ENCODE data around the gene ENTPD8. TPM values are rescaled to one million over a fixed set of nuclear protein-coding genes. Genes with fewer than 3 reads are reported as not detected.

The ENTPD8 gene
- total RNA-seq, 1 experiment from 2014 or later, result not detected

- intact Hi-C loops (cut with micrococcal nuclease), result no loop called here
- no peak for DNase-seq (ENCODE audit: unreplicated experiment)
- Mint-ChIP-seq H3K9me3 (ENCODE audit: unreplicated experiment) (no peaks in the 10 kb centered on the region), H3K27ac (ENCODE audit: low read depth, unreplicated experiment) (no peak overlapping the region), H3K4me3 (ENCODE audit: unreplicated experiment) (no peak overlapping the region), H3K4me1 (ENCODE audit: insufficient read depth, unreplicated experiment) (no peaks in the 10 kb centered on the region), H3K36me3 (ENCODE audit: insufficient read depth, unreplicated experiment) (peaks cover 8% of the 10 kb centered on the region), H3K27me3 (ENCODE audit: insufficient read depth, unreplicated experiment) (no peaks in the 10 kb centered on the region)
- ChIA-PET CTCF (interaction anchor here (0.6 kb wide), 1 partner anchor 1640 kb away, joined by 3 read pairs; no protein-coding TSS in a partner anchor), POLR2A (interaction anchor here (3.3 to 3.9 kb wide), 2 partner anchors 9 kb away, joined by 12 to 14 read pairs; partner anchors contain the start of gene ENTPD8)
- no peak for TF ChIP-seq CTCF (IDR thresholded peaks at IDR 0.05; ENCODE audit: unreplicated experiment)
- BruUV-seq (replicated peaks), result no TSS peak
Observed at GRCh38 chr9:137433916-137434431, 7.2 kb downstream of the ENTPD8 start.

DNA sequence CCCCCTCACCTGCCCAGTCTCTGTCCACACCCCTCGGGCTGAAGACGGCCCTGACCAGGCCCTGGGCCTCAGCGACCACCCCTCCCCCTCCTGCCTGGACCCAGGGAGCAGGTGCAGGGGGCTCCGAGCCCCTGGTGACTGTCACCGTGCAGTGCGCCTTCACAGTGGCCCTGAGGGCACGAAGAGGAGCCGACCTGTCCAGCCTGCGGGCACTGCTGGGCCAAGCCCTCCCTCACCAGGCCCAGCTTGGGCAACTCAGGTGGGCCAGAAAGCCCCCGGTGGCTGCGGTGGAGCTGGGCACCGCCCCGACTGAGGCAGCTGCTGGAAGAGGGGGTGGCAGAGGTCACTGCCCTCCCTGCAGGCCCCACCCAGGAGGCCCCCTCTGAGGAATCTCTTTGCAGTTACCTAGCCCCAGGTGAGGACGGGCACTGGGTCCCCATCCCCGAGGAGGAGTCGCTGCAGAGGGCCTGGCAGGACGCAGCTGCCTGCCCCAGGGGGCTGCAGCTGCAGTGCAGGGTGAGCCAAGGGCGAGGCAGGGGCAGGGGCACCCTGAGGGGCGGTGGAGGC is 7.7 kb downstream of the ENTPD8 start:
- intact Hi-C loops (cut with micrococcal nuclease), result no loop called here
- H3K27me3 Mint-ChIP-seq (ENCODE audit: insufficient read depth, unreplicated experiment), result no peaks in the 10 kb centered on the region
- CTCF ChIA-PET, result interaction anchor here (0.6 kb wide), 2 partner anchors 12 to 1639 kb away, joined by 3 read pairs; no protein-coding TSS in a partner anchor
- H3K9me3 Mint-ChIP-seq (ENCODE audit: unreplicated experiment), result no peaks in the 10 kb centered on the region
- TF ChIP-seq CTCF (IDR thresholded peaks at IDR 0.05; ENCODE audit: unreplicated experiment), result no peak
- H3K4me3 Mint-ChIP-seq (ENCODE audit: unreplicated experiment), result no peak overlapping the region
- no peak overlapping the region for H3K27ac Mint-ChIP-seq (ENCODE audit: low read depth, unreplicated experiment)
- POLR2A ChIA-PET, result interaction anchor here (3.3 kb wide), 1 partner anchor 10 kb away, joined by 14 read pairs; the partner anchor contains the start of gene ENTPD8
- BruUV-seq (replicated peaks), result no TSS peak
- H3K36me3 Mint-ChIP-seq (ENCODE audit: insufficient read depth, unreplicated experiment), result peaks cover 8% of the 10 kb centered on the region
- DNase-seq (ENCODE audit: unreplicated experiment), result no peak
- H3K4me1 Mint-ChIP-seq (ENCODE audit: insufficient read depth, unreplicated experiment), result no peaks in the 10 kb centered on the region

DNA sequence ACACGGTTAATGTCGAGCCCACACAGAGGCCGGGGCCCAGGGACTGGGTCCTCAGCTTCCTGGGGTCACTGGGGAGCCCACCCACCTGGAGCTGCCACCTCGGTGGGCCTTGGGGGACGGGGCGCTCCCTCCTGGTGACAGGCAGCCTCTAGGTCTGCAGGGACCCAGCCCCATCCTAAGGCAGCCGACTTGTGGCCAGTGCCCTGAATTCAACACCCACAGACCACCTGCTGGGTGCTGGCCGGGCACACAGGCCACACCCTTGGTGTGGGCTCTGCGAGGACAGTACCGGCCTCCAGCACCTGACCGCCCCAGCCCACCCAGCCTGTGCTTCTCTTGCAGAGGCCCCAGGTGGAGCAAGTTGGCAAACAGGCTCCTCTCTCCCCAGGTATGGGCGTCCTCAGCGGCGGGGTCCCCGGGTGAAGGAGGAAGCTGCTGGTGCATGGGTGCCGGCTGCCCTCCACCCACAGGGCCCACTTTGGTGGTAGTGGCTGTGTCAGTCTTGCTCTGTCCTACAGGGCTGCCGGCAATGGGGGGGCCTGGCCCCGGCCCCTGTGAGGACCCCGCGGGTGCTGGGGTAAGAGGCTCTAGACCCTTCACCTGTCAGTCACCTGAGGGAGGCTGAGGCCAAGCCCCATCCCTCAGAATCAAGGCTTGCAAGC is 8.3 kb downstream of the ENTPD8 start:
- Mint-ChIP-seq H3K9me3 (ENCODE audit: unreplicated experiment) (no peaks in the 10 kb centered on the region), H3K27me3 (ENCODE audit: insufficient read depth, unreplicated experiment) (no peaks in the 10 kb centered on the region), H3K4me3 (ENCODE audit: unreplicated experiment) (no peak overlapping the region), H3K27ac (ENCODE audit: low read depth, unreplicated experiment) (no peak overlapping the region), H3K36me3 (ENCODE audit: insufficient read depth, unreplicated experiment) (peaks cover 8% of the 10 kb centered on the region), H3K4me1 (ENCODE audit: insufficient read depth, unreplicated experiment) (no peaks in the 10 kb centered on the region)
- no TSS peak for BruUV-seq (replicated peaks)
- no peak for TF ChIP-seq CTCF (IDR thresholded peaks at IDR 0.05; ENCODE audit: unreplicated experiment)
- ChIA-PET POLR2A (interaction anchor here (3.3 kb wide), 1 partner anchor 10 kb away, joined by 14 read pairs; the partner anchor contains the start of gene ENTPD8), CTCF (interaction anchor here (0.6 to 0.7 kb wide), 2 partner anchors 9 to 12 kb away, joined by 3 to 4 read pairs; partner anchors contain the start of gene ENTPD8)
- intact Hi-C loops (cut with micrococcal nuclease), result no loop called here
- DNase-seq (ENCODE audit: unreplicated experiment), result no peak

DNA sequence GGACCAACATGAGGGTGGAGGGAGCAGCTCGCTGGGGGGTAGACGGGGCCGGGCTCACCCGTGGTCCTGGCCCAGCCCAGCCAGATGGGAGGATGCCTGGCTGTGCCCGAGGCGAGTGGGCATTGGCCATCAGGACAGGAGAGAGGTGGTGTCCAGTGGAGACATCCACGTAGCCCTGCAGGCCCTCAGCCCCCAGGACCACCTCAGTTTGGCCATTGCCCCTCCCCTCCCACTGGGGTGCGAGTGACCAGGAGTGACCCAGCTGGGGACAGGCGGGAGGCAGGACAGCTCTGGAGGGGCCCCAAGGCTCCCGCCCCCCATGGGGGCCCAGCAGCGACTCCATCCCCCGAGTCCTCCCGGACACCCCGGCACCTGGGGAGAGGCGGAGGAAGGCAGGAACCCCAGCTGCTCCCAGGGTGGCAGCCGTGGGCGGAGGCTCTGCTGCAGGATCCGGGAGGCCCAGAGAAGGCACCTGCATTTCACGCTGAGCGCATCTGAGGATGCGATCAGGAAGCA is 9.7 kb downstream of the ENTPD8 start:
- CTCF ChIA-PET, result interaction anchor here (0.8 kb wide), 1 partner anchor 9 kb away, joined by 3 read pairs; the partner anchor contains the start of gene EXD3
- TF ChIP-seq CTCF (IDR thresholded peaks at IDR 0.05; ENCODE audit: unreplicated experiment), result no peak
- Mint-ChIP-seq H3K36me3 (ENCODE audit: insufficient read depth, unreplicated experiment) (peaks cover 8% of the 10 kb centered on the region), H3K27ac (ENCODE audit: low read depth, unreplicated experiment) (no peak overlapping the region), H3K4me1 (ENCODE audit: insufficient read depth, unreplicated experiment) (no peaks in the 10 kb centered on the region), H3K9me3 (ENCODE audit: unreplicated experiment) (no peaks in the 10 kb centered on the region), H3K4me3 (ENCODE audit: unreplicated experiment) (no peak overlapping the region), H3K27me3 (ENCODE audit: insufficient read depth, unreplicated experiment) (no peaks in the 10 kb centered on the region)
- POLR2A ChIA-PET, result interaction anchor here (0.7 to 3.3 kb wide), 2 partner anchors 9 to 11 kb away, joined by 3 to 14 read pairs; partner anchors contain the start of genes ENTPD8, EXD3 and NOXA1
- DNase-seq (ENCODE audit: unreplicated experiment), result no peak
- intact Hi-C loops (cut with micrococcal nuclease), result no loop called here
- BruUV-seq (replicated peaks), result no TSS peak

Measured in MCF 10A (cell line).